ENCODE data around the gene CD74. TPM values are rescaled to one million over a fixed set of nuclear protein-coding genes. Genes with fewer than 3 reads are reported as not detected.

CD74 gene
- total and polyA plus RNA-seq, 10 of the 15 experiments (the other 5 are each of a cell fraction or from before 2014, with no cell fraction given) = 1,387 to 11,063 (median 3,922) TPM

DNA sequence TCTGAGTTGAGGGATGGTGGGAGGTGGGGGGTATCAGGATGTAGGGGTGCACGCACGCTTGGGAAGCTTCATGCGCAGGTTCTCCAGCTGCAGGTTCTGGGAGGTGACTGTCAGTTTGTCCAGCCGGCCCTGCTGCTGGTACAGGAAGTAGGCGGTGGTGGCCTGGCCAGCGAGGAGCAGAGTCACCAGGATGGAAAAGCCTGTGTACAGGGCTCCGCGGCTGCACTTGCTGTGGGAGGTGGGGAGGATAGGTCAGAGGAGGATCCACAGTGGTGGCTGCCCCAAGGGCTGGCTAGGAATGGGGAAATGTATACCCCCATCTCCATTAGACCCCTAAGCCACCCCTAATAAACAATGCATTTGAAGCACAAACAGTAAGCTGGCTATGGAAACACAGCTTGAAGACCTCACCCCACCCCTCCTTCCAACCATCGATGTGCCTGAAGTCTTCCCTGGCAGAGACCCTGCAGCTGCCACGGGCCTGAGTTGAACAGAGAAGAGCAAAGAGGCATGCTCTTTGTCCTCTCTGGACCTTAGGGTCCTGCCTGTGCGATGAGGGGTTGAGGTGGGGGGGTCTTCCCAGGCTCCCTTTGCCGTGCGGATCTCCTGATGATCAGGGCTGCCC is 5.5 kb downstream of the CD74 start (continued):
- no peak for TF ChIP-seq NFXL1 (IDR thresholded peaks at IDR 0.05; ENCODE audit: borderline replicate concordance)
- TF ChIP-seq SUPT20H (IDR thresholded peaks at IDR 0.05; ENCODE audit: borderline replicate concordance, control insufficient read depth, low read depth, low read length) = no peak
- TF ChIP-seq WRNIP1 (IDR thresholded peaks at IDR 0.05; ENCODE audit: borderline replicate concordance, low read depth, low read length) = no peak
- no peak for TF ChIP-seq EP300 (IDR thresholded peaks at IDR 0.05; ENCODE audit: borderline replicate concordance in 1 of 2, control insufficient read depth in 1 of 2, low read depth in 2 of 2, low read length in 2 of 2)
- TF ChIP-seq ZNF24 (IDR thresholded peaks at IDR 0.05) = no peak
- TF ChIP-seq, protein P1, sequence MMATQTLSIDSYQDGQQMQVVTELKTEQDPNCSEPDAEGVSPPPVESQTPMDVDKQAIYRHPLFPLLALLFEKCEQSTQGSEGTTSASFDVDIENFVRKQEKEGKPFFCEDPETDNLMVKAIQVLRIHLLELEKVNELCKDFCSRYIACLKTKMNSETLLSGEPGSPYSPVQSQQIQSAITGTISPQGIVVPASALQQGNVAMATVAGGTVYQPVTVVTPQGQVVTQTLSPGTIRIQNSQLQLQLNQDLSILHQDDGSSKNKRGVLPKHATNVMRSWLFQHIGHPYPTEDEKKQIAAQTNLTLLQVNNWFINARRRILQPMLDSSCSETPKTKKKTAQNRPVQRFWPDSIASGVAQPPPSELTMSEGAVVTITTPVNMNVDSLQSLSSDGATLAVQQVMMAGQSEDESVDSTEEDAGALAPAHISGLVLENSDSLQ (IDR thresholded peaks at IDR 0.05) = no peak
- TF ChIP-seq ASH2L (IDR thresholded peaks at IDR 0.05; ENCODE audit: borderline replicate concordance, low read depth) = no peak
- no peak for TF ChIP-seq NFYB (IDR thresholded peaks at IDR 0.05; ENCODE audit: insufficient read depth, low read depth, low read length)
- no peak; the same call in 1 of the 2 replicates for TF ChIP-seq IKZF1 (conservative IDR thresholded peaks at IDR 0.05)
- TF ChIP-seq, protein P2, sequence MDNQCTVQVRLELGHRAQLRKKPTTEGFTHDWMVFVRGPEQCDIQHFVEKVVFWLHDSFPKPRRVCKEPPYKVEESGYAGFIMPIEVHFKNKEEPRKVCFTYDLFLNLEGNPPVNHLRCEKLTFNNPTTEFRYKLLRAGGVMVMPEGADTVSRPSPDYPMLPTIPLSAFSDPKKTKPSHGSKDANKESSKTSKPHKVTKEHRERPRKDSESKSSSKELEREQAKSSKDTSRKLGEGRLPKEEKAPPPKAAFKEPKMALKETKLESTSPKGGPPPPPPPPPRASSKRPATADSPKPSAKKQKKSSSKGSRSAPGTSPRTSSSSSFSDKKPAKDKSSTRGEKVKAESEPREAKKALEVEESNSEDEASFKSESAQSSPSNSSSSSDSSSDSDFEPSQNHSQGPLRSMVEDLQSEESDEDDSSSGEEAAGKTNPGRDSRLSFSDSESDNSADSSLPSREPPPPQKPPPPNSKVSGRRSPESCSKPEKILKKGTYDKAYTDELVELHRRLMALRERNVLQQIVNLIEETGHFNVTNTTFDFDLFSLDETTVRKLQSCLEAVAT (IDR thresholded peaks at IDR 0.05) = no peak
- TF ChIP-seq RBBP5 (conservative IDR thresholded peaks at IDR 0.05) = no peak
- TF ChIP-seq ZBED1 (IDR thresholded peaks at IDR 0.05; ENCODE audit: borderline replicate concordance) = peak; percentile 45
- peak; percentile 75 for TF ChIP-seq BMI1 (IDR thresholded peaks at IDR 0.05; ENCODE audit: borderline replicate concordance)
- TF ChIP-seq HCFC1 (IDR thresholded peaks at IDR 0.05; ENCODE audit: low read length) = no peak
- TF ChIP-seq, protein P3, sequence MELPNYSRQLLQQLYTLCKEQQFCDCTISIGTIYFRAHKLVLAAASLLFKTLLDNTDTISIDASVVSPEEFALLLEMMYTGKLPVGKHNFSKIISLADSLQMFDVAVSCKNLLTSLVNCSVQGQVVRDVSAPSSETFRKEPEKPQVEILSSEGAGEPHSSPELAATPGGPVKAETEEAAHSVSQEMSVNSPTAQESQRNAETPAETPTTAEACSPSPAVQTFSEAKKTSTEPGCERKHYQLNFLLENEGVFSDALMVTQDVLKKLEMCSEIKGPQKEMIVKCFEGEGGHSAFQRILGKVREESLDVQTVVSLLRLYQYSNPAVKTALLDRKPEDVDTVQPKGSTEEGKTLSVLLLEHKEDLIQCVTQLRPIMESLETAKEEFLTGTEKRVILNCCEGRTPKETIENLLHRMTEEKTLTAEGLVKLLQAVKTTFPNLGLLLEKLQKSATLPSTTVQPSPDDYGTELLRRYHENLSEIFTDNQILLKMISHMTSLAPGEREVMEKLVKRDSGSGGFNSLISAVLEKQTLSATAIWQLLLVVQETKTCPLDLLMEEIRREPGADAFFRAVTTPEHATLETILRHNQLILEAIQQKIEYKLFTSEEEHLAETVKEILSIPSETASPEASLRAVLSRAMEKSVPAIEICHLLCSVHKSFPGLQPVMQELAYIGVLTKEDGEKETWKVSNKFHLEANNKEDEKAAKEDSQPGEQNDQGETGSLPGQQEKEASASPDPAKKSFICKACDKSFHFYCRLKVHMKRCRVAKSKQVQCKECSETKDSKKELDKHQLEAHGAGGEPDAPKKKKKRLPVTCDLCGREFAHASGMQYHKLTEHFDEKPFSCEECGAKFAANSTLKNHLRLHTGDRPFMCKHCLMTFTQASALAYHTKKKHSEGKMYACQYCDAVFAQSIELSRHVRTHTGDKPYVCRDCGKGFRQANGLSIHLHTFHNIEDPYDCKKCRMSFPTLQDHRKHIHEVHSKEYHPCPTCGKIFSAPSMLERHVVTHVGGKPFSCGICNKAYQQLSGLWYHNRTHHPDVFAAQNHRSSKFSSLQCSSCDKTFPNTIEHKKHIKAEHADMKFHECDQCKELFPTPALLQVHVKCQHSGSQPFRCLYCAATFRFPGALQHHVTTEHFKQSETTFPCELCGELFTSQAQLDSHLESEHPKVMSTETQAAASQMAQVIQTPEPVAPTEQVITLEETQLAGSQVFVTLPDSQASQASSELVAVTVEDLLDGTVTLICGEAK (IDR thresholded peaks at IDR 0.05; ENCODE audit: borderline replicate concordance) = no peak
- no peak for TF ChIP-seq SMC3 (IDR thresholded peaks at IDR 0.05; ENCODE audit: borderline replicate concordance, low read length)
- no peak for TF ChIP-seq JUNB (IDR thresholded peaks at IDR 0.05)
- TF ChIP-seq NRF1 (conservative IDR thresholded peaks at IDR 0.05; ENCODE audit: low read depth, low read length) = no peak
- TF ChIP-seq, protein P4, sequence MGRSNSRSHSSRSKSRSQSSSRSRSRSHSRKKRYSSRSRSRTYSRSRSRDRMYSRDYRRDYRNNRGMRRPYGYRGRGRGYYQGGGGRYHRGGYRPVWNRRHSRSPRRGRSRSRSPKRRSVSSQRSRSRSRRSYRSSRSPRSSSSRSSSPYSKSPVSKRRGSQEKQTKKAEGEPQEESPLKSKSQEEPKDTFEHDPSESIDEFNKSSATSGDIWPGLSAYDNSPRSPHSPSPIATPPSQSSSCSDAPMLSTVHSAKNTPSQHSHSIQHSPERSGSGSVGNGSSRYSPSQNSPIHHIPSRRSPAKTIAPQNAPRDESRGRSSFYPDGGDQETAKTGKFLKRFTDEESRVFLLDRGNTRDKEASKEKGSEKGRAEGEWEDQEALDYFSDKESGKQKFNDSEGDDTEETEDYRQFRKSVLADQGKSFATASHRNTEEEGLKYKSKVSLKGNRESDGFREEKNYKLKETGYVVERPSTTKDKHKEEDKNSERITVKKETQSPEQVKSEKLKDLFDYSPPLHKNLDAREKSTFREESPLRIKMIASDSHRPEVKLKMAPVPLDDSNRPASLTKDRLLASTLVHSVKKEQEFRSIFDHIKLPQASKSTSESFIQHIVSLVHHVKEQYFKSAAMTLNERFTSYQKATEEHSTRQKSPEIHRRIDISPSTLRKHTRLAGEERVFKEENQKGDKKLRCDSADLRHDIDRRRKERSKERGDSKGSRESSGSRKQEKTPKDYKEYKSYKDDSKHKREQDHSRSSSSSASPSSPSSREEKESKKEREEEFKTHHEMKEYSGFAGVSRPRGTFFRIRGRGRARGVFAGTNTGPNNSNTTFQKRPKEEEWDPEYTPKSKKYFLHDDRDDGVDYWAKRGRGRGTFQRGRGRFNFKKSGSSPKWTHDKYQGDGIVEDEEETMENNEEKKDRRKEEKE (IDR thresholded peaks at IDR 0.05) = no peak
- TF ChIP-seq TCF12 (IDR thresholded peaks at IDR 0.05; ENCODE audit: low read depth, low read length) = 0 out of 2 replicates have a peak, but pooled peaks have one; percentile 21
- 0 out of 4 replicates have a peak, but pooled peaks of 1 of the 2 experiments have one; percentile 29 for TF ChIP-seq ETV6 (conservative IDR thresholded peaks at IDR 0.05 in 1 of 2, IDR thresholded peaks at IDR 0.05 in 1 of 2; ENCODE audit: borderline replicate concordance in 1 of 2, low read depth in 1 of 2)

Data from GM12878 (cell line).